KOPT-K1 (cell line): ENCODE data around the gene AGBL2.
"Not testable (repeated sequence)": the region's sequence is repeated elsewhere in the genome, so short reads cannot be mapped to it uniquely, and the experiment has no call there.

Experiments
- H3K27ac ChIP-seq: fragments of 200-600 bp; sonication (generic); 2 replicates; pipeline ENCODE4 v1.5.1; 2016; ENCODE audit warnings: antibody characterized with exemption, mild to moderate bottlenecking, low read depth, low read length; ENCODE audit not compliant: poor library complexity, severe bottlenecking
- H3K36me3 ChIP-seq: fragments of 200-600 bp; sonication (generic); 2 replicates; pipeline ENCODE4 v1.5.1; 2017; ENCODE audit warnings: antibody characterized with exemption, mild to moderate bottlenecking, low read length, moderate library complexity; ENCODE audit not compliant: insufficient read depth
- H3K9me3 ChIP-seq: fragments of 200-600 bp; sonication (generic); 2 replicates; pipeline ENCODE4 v1.5.1; 2017; ENCODE audit warnings: antibody characterized with exemption, low read length, mild to moderate bottlenecking; ENCODE audit not compliant: insufficient read depth, poor library complexity, severe bottlenecking

Gene AGBL2

DNA sequence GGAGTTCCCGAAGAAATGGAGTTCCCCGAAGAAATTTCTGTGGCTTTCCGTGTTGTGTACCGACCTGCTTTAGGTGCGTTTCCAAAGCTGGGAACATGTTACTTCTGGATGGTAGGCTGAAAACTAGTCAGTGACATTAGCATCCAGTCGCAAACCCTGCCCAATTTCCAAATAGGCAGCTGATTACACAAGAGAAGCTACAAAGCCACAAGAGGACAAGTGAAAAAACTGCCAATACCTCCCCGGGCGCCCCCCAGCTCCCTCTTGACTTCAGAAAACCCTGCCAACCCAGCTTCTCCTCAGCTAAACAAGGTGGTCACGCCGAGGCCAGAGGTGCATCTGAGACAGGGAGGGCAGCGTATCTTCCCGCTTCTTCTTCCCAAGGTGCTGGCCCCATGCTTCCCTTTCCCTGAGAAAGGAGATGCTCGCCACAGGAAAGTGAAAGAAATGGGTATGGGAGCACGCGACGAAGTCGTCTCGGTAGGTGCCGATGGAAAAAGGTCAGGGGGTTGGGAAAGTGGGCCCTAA, 551 bp downstream of the AGBL2 start:
- Histone ChIP-seq H3K36me3 (peaks cover 36% of the 10 kb centered on the region), H3K27ac (peak overlapping the region; percentile 76), H3K9me3 (no peaks in the 10 kb centered on the region)

DNA sequence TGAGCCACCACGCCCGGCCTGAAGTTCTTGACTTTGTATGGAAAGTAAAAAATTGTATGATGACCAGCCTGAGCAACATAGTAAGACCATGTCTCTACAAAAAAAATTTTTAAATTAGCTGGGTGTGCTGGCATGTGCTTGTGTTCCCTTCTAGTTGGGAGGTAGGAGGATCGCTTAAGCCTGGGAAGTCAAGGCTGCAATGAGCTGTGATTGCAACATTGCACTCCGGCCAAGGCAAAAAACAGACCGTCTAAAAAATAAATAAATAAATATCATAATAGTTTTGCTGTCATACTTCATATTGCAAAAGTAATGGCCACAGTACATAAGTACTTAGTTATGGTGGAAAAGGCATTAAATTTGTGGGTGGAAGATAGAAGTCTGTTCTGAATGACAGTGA, 3.4 kb downstream of the AGBL2 start:
- Histone ChIP-seq H3K9me3 (no peaks in the 10 kb centered on the region), H3K36me3 (peaks cover 8% of the 10 kb centered on the region), H3K27ac (no peak overlapping the region)

DNA sequence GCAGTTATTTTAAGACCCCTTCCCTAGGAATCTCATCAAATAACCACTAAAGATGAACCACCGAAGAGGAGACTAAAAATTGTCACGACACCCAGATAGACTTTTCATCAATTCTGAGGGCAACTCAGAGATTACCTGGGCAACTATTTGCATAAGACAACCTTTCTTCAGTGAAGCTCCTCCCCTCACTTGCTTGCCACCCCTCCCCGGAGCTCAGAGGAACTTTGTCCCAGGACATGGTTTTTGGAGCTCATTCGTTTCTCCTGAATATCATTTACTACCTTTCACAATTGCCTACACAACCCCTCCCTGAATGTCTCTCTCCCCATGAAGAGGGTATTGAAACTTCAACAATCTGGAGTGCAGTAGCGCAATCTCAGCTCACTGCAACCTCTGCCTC, 3.9 kb downstream of the AGBL2 start:
- no peak overlapping the region for H3K27ac ChIP-seq
- peaks cover 2% of the 10 kb centered on the region for H3K36me3 ChIP-seq
- no peaks in the 10 kb centered on the region for H3K9me3 ChIP-seq

DNA sequence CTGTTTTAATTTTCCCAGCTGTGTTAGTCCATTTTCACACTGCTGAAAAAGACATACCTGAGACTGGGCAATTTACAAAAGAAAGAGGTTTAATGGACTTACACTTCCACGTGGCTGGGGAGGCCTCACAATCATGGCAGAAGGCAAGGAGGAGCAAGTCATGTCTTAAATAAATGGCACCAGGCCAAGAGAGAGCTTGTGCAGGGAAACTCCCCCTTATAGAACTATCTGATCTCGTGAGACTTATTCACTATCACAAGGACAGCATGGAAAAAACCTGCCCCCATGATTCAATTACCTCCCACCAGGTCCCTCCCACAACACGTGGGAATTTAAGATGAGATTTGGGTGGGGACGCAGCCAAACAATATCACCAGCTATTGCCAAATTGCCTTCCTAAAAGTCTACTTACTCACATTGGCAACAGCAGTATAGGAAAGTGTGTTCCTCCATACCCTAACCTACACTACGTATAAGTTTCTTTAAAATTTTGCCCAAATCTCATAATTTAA, 7.8 kb downstream of the AGBL2 start:
- not testable (repeated sequence) for H3K9me3 ChIP-seq, H3K36me3 ChIP-seq, H3K27ac ChIP-seq

DNA sequence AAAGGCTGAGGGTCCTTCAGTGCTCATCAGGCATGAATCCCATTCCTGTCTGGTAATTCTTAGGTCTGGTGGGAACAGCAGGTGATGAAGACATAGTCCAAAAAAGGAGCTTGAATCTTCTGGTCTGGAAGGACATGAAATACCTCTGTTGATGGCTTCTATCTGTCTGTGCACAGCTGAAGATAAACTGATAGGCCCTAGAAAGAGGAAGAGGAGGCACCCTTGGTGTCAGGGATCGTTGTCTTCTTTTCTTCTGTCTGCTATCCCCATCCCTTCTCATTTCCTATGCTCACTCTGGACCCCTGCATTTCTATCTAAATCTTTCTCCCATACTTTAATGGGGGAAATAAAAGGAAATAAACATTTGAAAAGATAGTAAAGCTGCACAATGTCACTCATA, 9.4 kb downstream of the AGBL2 start:
- H3K9me3 ChIP-seq: no peaks in the 10 kb centered on the region
- no peak overlapping the region for H3K27ac ChIP-seq
- no peaks in the 10 kb centered on the region for H3K36me3 ChIP-seq

DNA sequence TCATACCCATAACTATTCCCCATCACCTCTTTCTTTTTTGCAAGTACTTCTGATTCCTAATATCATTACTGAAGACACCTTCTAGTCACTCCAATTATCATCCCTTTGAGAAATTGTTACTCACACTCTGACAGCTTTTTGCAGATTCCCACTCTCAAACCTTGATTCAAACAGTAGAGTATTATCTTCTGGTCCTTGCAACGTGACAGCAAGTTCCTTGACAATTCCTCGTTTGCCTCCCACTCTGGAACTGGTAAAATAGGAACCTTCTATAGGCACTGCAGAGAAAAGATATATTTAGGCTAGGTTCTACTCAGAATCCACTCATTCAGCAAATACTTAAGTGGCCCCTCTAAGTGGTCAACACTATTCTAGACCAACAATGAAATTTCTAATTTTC, 23.2 kb downstream of the AGBL2 start:
- H3K27ac ChIP-seq: no peak overlapping the region
- H3K9me3 ChIP-seq: no peaks in the 10 kb centered on the region
- H3K36me3 ChIP-seq: no peaks in the 10 kb centered on the region

DNA sequence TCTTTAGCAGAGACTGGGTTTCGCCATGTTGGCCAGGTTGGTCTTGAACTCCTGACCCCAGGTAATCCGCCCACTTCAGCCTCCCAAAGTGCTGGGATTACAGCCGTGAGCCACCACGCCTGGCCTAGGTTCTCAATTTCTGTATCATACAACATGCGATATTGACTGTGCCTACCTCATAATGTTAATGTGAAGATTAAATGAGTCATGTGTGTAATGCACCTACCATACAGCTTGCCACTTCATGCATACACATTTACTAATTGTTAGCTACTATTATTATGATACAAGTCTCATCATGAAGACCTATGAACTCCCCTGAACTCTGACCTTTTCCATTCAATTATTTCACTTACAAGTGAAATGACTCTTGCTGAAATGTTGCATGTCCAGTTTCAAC, 25.7 kb downstream of the AGBL2 start:
- Histone ChIP-seq H3K9me3 (no peaks in the 10 kb centered on the region), H3K36me3 (no peaks in the 10 kb centered on the region), H3K27ac (no peak overlapping the region)

DNA sequence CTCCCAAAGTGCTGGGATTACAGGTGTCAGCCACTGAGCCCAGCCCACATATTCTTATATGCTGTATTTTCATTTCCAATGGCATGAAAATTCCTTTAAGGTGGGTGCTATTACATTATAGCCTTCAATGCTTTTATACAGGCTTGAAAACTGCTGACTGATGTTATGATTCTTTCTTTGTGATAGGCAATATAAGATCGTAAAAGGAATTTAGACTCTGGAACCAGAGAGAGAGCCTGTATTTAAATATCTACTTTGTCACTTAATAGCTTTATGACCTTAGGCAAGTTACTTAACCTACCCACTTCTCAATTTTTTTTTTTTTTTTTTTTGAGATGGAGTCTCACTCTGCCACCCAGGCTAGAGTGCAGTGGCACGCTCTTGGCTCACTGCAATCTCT, 26.2 kb downstream of the AGBL2 start:
- H3K36me3 ChIP-seq: no peaks in the 10 kb centered on the region
- no peak overlapping the region for H3K27ac ChIP-seq
- H3K9me3 ChIP-seq: no peaks in the 10 kb centered on the region

DNA sequence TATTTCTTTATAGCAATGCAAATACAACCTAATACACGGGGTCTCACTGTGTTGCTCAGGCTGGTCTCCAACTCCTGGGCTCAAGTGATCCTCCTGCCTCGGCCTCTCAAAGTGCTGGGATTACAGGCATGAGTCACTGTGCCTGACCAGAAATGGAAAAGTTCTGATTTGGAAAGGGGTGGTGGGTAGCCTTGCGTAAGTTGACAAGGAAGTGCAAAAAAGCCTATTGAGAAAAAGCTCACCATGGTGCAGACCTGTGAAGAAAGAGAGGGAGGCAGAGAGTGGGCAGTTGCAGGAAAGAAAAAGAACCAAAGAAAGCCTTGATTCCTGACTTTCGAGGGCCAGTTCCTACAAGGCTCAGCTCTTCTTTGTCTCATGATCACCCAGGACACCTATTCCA, 27.1 kb downstream of the AGBL2 start:
- Histone ChIP-seq H3K36me3 (no peaks in the 10 kb centered on the region), H3K27ac (no peak overlapping the region), H3K9me3 (no peaks in the 10 kb centered on the region)

DNA sequence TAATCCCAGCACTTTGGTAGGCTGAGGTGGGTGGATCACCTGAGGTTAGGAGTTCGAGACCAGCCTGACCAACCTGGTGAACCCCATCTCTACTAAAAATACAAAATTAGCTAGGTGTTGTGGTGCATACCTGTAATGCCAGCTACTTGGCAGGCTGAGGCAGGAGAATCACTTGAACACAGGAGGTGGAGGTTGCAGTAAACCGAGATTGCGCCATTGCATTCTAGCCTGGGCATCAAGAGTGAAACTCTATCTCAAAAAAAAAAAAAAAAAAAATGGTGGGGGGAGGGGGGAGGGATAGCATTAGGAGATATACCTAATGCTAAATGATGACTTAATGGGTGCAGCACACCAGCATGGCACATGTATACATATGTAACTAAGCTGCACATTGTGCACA, 28.5 kb downstream of the AGBL2 start:
- not testable (repeated sequence) for H3K9me3 ChIP-seq, H3K36me3 ChIP-seq, H3K27ac ChIP-seq

DNA sequence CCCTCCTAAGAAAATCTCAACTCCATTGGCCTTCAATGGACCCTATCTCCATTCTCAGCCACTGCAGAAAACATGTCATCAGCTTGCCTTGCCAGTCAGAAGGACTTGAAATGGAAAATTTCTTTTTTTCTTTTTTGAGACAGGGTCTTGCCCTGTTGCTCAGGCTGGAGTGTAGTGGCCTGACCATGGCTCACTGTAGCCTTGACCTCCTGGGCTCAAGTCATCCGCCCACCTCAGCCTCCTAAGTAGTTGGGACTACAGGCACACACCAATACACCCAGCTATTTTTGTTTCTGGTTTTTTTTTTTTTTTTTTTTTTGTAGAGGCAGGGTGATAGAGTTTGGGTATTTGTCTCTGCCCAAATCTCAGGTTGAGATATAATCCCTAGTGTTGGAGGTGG, 29.0 kb downstream of the AGBL2 start:
- Histone ChIP-seq H3K9me3 (no peaks in the 10 kb centered on the region), H3K36me3 (no peaks in the 10 kb centered on the region), H3K27ac (no peak overlapping the region)

DNA sequence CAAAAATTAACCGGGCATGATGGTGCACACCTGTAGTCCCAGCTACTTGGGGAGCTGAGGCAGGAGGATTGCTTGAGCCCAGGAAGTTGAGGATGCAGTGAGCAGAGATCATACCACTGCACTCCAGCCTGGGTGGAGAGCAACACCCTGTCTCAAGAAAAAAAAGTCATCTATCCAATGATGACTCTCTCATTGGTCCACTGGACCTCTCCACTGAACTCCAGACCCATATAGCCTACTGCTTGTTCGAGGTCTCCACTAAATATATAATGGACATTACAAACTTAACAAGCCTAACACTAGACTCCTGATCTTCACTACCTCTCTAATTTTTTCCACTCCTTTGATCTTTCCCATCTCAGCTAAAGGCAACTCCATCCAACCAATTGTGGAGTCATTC, 39.3 kb downstream of the AGBL2 start:
- Histone ChIP-seq H3K27ac (no peak overlapping the region), H3K36me3 (no peaks in the 10 kb centered on the region), H3K9me3 (no peaks in the 10 kb centered on the region)

DNA sequence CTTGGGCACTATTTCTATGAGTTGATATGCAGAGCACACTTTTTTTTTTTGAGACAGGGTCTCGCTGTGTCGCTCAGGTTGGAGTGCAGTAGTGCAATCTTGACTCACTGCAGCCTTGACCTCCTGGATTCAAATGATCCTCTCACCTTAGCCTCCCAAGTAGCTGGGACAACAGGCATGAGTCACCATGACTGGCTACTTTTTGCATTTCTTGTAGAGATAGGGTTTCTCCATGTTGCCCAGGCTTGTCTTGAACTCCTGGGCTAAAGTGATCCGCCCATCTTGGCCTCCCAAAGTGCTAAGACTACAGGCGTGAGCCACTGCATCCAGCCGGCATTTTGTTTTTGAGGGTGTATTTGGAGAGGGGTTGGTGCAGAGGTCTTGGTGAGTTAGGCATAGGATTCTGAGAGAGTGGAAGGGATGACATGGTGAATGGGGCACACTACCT, 42.9 kb downstream of the AGBL2 start:
- Histone ChIP-seq H3K27ac (no peak overlapping the region), H3K9me3 (no peaks in the 10 kb centered on the region), H3K36me3 (no peaks in the 10 kb centered on the region)

DNA sequence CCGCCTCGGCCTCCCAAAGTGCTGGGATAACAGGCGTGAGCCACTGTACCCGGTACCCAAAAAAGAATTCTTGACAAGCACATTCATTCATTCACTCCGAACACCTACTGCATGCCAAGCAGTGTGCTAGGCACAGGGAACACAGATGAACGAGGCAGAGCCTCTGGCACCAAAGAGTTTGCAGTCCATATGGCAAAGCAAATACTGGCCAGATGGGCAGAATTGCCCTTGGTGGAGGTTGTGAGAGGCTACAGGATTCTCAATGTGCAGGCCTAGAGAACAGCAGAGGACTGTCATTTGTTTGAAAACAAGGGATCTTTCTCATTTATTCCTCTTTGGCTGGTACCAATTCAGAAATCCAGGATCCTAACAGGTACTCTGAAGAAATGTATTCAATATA, 45.3 kb downstream of the AGBL2 start:
- H3K9me3 ChIP-seq: no peaks in the 10 kb centered on the region
- H3K36me3 ChIP-seq: no peaks in the 10 kb centered on the region
- no peak overlapping the region for H3K27ac ChIP-seq

DNA sequence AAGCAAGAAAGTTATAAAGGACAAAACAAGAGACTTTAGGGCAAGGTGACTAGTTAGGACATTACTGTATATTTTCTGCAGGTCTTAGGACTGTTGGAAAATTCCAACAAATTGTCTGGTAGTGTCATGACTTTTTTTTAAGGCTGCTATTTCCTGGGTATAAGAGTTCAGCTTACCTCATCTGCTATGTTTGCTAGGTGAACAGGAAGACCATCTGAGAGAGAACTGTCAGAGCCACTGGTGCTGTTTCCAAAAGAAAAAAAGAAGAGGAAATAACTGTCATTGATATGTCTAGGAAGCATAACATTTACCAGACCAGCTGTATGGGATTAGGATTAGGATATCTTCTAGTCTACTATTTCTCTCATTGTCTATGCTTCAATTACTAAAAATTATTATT, 46.5 kb downstream of the AGBL2 start:
- no peak overlapping the region for H3K27ac ChIP-seq
- H3K36me3 ChIP-seq: no peaks in the 10 kb centered on the region
- H3K9me3 ChIP-seq: no peaks in the 10 kb centered on the region

DNA sequence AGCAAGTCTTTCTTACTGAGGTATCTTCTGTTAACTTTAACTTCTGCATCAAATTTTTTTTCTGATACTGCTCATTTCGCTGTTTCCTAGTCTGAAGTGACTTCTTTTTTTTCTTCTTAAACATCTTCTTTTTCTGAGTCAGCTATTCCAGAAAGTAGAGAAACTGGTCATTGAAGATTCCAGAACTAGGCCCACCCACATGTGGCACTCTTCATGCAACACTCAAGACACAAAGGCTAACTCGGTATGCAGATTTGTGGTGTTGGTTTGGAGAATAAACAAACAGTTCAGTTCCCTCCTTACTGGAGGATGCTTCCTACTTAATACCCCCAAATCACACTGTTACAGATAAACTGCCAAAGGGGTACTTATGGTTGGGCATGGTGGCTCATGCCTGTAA, 47.6 kb downstream of the AGBL2 start:
- no peak overlapping the region for H3K27ac ChIP-seq
- H3K36me3 ChIP-seq: no peaks in the 10 kb centered on the region
- no peaks in the 10 kb centered on the region for H3K9me3 ChIP-seq

DNA sequence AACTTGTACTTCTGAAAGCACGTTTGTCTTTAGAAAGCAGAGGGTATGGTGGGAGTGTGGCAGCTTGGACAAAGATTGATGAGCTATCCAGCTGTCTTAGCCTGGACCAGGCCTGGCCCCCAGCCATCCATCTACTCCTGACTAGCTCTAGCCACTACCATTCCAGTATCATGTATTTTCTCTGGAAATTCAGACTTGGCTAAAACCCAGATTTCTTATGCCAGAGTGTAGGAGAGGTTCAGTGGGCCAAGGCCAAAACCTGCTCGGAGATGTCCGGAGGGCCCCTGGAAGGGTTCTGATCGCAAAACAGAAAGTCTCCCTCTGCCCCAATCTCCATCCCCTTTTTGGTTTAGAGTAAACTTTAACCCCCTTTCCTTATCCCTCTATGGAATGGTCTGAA, 48.0 kb downstream of the AGBL2 start:
- Histone ChIP-seq H3K9me3 (no peaks in the 10 kb centered on the region), H3K36me3 (no peaks in the 10 kb centered on the region), H3K27ac (no peak overlapping the region)
